OCI-LY3 (cell line): ENCODE results near the gene ARMC2.
A peak's percentile ranks its signal among the peaks of the same experiment; 100 is the strongest.

Experiments
- H2AFZ ChIP-seq: fragments of 200-600, 300-600 bp; shearing (Covaris generic); 2 replicates; pipeline ENCODE4 v1.6.0; 2014; ENCODE audit warnings: antibody characterized with exemption, low read depth, low read length
- H3K27ac ChIP-seq: fragments of 200-600, 300-600 bp; sonication (generic); 2 replicates; pipeline ENCODE4 v1.5.1; 2014; ENCODE audit warnings: mild to moderate bottlenecking, low read length, moderate library complexity, mixed read lengths
- H3K27me3 ChIP-seq: fragments of 200-600, 300-600 bp; sonication (generic); 2 replicates; pipeline ENCODE4 v1.6.1; 2014; ENCODE audit warnings: low read depth, low read length, mixed read lengths
- H3K36me3 ChIP-seq: fragments of 200-600, 300-600 bp; sonication (generic); replicated peaks from 2 replicates; pipeline ENCODE3; 2014; ENCODE audit warnings: low read depth, low read length, mixed read lengths
- H3K4me1 ChIP-seq: fragments of 300-600, 200-600 bp; sonication (generic); 2 replicates; pipeline ENCODE4 v1.6.1; 2014; ENCODE audit warnings: low read length, mixed read lengths
- H3K4me2 ChIP-seq: fragments of 200-600, 300-600 bp; sonication (generic); 2 replicates; pipeline ENCODE4 v1.6.1; 2014; ENCODE audit warnings: low read length, mixed read lengths
- H3K4me3 ChIP-seq: fragments of 300-600, 200-600 bp; sonication (generic); 2 replicates; pipeline ENCODE4 v1.5.1; 2014; ENCODE audit warnings: antibody characterized with exemption, mild to moderate bottlenecking, low read length, moderate library complexity
- H3K79me2 ChIP-seq: fragments of 300-600, 200-600 bp; shearing (Covaris generic); 2 replicates; pipeline ENCODE4 v1.6.1; 2014; ENCODE audit warnings: mild to moderate bottlenecking, low read length, mixed read lengths
- H3K9ac ChIP-seq: fragments of 300-600, 200-600 bp; shearing (Covaris generic); 2 replicates; pipeline ENCODE4 v1.6.0; 2014; ENCODE audit warnings: mild to moderate bottlenecking, low read length, moderate library complexity
- H3K9me3 ChIP-seq: fragments of 200-600, 300-600 bp; shearing (Covaris generic); 2 replicates; pipeline ENCODE4 v1.6.1; 2014; ENCODE audit warnings: low read length, mixed read lengths; ENCODE audit not compliant: insufficient read depth
- H4K20me1 ChIP-seq: fragments of 200-600, 300-600 bp; sonication (generic); 2 replicates; pipeline ENCODE4 v1.6.1; 2016; ENCODE audit warnings: low read length, mixed read lengths; ENCODE audit not compliant: insufficient read depth
- EZH2phosphoT487 ChIP-seq: fragments of 200-600 bp; shearing (Covaris generic); IDR thresholded peaks from 2 replicates; pipeline ENCODE4 v1.6.1; 2018; ENCODE audit warnings: antibody characterized with exemption, mixed run types, low read depth
- TF ChIP-seq, protein P1 (sequence below): fragments of 200-600, 300-600 bp; sonication (generic); IDR thresholded peaks from 2 replicates; pipeline ENCODE4 v1.5.1; 2014; ENCODE audit warnings: antibody characterized with exemption, low read length, low read depth

The ARMC2 gene

DNA sequence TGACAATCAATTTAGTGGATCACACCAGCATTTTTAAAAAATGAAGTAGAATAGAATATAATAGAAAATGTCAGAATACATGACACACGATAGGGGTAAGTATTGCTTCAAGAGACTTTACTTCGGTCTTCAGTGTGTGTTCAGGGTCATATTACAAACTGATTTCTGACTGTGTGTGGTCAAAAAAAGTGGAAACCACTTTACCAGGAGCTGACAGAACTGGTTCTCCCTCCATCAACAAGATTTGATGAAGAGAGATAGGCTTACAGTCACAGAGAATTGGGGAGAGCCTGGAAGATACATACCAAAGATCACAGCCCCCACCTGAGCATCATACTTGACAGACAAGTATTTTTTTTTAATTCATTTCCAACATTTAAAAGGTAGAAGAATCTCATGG is 21.7 kb downstream of the ARMC2 start:
- Histone ChIP-seq H3K79me2 (no peaks in the 10 kb centered on the region), H2AFZ (no peak overlapping the region), H3K9me3 (no peaks in the 10 kb centered on the region), H3K4me3 (no peak overlapping the region), H4K20me1 (no peaks in the 10 kb centered on the region), H3K27me3 (peaks cover 27% of the 10 kb centered on the region), H3K4me1 (peaks cover 33% of the 10 kb centered on the region), H3K36me3 (no peaks in the 10 kb centered on the region), H3K27ac (no peak overlapping the region), H3K9ac (no peak overlapping the region), H3K4me2 (no peak overlapping the region)
- TF ChIP-seq, protein P1, sequence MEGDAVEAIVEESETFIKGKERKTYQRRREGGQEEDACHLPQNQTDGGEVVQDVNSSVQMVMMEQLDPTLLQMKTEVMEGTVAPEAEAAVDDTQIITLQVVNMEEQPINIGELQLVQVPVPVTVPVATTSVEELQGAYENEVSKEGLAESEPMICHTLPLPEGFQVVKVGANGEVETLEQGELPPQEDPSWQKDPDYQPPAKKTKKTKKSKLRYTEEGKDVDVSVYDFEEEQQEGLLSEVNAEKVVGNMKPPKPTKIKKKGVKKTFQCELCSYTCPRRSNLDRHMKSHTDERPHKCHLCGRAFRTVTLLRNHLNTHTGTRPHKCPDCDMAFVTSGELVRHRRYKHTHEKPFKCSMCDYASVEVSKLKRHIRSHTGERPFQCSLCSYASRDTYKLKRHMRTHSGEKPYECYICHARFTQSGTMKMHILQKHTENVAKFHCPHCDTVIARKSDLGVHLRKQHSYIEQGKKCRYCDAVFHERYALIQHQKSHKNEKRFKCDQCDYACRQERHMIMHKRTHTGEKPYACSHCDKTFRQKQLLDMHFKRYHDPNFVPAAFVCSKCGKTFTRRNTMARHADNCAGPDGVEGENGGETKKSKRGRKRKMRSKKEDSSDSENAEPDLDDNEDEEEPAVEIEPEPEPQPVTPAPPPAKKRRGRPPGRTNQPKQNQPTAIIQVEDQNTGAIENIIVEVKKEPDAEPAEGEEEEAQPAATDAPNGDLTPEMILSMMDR = no peak
- no peak for TF ChIP-seq EZH2phosphoT487

DNA sequence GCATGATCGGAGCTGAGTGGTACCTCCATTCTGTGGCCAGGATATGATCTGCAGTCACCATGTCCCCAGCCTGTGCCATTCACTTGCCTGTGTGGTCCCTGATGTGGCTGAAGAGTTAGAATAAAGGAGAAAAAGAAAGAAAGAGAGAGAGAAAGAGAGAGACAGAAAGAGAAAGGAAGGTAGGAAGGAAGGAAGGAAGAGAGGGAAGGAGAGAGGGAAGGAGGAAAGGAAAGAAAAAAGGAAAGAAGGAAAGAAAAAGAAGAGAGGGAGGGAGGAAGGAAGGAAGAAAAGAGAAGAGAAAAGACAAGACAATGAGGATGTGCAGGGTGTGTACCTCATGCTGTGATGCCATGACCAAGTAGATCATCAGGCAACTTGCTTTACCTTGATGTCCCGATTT is 22.1 kb downstream of the ARMC2 start:
- Histone ChIP-seq H4K20me1 (no peaks in the 10 kb centered on the region), H3K4me3 (no peak overlapping the region), H3K9me3 (no peaks in the 10 kb centered on the region), H3K4me2 (no peak overlapping the region), H3K27ac (no peak overlapping the region), H3K27me3 (peaks cover 27% of the 10 kb centered on the region), H3K79me2 (no peaks in the 10 kb centered on the region), H3K4me1 (peaks cover 38% of the 10 kb centered on the region), H3K9ac (no peak overlapping the region), H2AFZ (no peak overlapping the region), H3K36me3 (no peaks in the 10 kb centered on the region)
- no peak for TF ChIP-seq EZH2phosphoT487
- TF ChIP-seq, protein P1 = no peak

DNA sequence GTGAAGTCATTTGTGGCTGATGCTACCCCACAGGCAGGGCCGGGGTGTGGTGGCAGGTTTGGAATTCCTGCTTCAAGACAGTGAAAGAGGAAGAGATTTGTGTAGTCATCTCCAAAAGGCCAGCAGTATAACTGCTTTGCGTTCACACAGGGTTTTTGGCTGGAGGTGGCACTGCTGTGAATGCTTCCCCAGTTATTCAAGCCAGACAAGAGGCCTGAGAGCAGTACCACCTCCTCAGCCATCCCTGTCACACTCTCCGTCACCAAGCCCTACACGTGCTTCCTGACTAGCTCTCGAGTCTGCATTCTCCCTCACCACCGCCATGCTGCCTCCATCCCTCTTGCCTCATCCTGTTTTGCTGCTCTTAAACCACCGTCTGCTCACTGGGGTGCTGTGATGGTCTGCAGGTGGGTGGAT is 23.9 kb downstream of the ARMC2 start:
- Histone ChIP-seq H3K36me3 (no peaks in the 10 kb centered on the region), H3K9ac (no peak overlapping the region), H4K20me1 (no peaks in the 10 kb centered on the region), H2AFZ (no peak overlapping the region), H3K79me2 (no peaks in the 10 kb centered on the region), H3K27ac (no peak overlapping the region), H3K27me3 (peaks cover 40% of the 10 kb centered on the region), H3K4me2 (peak overlapping the region; percentile 52), H3K4me3 (0 out of 2 replicates have a peak overlapping the region, but pooled peaks have one; percentile 6), H3K9me3 (no peaks in the 10 kb centered on the region), H3K4me1 (peaks cover 41% of the 10 kb centered on the region)
- TF ChIP-seq EZH2phosphoT487 = no peak
- TF ChIP-seq, protein P1 = no peak

DNA sequence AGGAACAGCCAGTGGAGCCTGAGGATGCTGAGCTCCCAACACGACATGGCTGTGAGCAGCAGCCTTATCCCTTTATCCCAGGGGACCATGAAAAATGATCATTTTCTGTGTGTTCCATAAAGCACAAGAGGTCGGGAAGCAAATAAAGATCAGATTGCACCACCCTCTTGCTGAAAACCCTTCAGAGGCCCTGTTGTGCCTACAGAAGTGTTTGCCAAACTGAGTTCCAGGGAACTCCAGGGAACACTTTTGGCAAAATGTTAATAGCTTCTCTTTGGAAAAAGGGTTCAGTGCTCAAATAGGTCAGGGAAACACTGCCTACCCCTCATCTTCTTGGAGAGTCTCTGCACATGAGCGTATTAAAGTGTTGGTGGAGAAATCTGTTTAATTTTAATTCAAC is 24.4 kb downstream of the ARMC2 start:
- TF ChIP-seq, protein P1 = no peak
- no peak for TF ChIP-seq EZH2phosphoT487
- Histone ChIP-seq H3K9me3 (no peaks in the 10 kb centered on the region), H3K27ac (no peak overlapping the region), H3K9ac (no peak overlapping the region), H4K20me1 (no peaks in the 10 kb centered on the region), H2AFZ (no peak overlapping the region), H3K4me2 (peak overlapping the region; percentile 52), H3K79me2 (no peaks in the 10 kb centered on the region), H3K27me3 (peaks cover 44% of the 10 kb centered on the region), H3K4me1 (peaks cover 41% of the 10 kb centered on the region), H3K4me3 (0 out of 2 replicates have a peak overlapping the region, but pooled peaks have one; percentile 6), H3K36me3 (no peaks in the 10 kb centered on the region)
